Measurements from ENCODE around the gene CDC23. TPM values are rescaled to one million over a fixed set of nuclear protein-coding genes. Genes with fewer than 3 reads are reported as not detected.

Gene CDC23, protein sequence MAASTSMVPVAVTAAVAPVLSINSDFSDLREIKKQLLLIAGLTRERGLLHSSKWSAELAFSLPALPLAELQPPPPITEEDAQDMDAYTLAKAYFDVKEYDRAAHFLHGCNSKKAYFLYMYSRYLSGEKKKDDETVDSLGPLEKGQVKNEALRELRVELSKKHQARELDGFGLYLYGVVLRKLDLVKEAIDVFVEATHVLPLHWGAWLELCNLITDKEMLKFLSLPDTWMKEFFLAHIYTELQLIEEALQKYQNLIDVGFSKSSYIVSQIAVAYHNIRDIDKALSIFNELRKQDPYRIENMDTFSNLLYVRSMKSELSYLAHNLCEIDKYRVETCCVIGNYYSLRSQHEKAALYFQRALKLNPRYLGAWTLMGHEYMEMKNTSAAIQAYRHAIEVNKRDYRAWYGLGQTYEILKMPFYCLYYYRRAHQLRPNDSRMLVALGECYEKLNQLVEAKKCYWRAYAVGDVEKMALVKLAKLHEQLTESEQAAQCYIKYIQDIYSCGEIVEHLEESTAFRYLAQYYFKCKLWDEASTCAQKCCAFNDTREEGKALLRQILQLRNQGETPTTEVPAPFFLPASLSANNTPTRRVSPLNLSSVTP
- 19.1 and 20.3 TPM in 2 replicates for total RNA-seq

DNA sequence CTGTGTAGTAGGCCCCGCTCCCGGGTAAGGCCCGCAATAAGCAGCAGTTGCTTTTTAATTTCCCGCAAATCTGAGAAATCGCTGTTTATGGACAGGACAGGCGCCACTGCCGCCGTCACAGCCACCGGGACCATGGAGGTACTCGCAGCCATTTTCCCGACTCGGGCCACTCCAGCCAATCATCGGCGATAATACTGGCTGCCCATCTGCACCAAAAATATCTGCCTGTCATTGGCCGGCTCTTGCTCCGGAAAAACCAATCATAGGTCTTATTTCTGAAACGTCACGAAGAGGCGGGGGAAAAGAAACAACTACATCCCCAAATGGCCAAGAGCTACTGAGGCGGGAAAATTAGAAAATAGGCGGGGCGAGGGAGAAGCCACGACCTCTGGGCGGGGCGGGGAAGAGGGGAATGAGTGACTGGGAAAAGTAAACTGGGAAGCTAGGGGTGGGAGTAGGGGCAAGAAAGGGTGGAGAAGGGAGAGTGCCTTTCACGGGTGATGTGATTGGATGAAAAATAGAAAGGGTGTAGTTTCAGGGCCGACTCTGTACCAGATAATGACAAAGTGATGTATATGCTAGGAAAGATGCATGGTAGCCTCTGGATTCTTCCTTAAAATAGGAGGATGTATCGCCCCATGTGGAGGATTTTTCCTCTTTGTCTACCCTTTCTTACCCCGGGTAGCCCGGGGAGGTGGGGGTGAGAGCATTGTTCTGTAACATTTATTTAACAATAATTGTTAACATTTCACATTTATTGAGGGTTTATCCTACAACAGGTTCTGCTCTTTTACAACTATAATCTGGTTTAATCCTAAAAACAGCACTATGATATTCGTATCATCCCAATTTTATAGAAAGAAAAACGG is at the start of gene CDC23:
CDC23 (minus strand) TSS at position 163 of the 869 bp plus-strand sequence; CDS start at position 152, 11 bp downstream.

DNA sequence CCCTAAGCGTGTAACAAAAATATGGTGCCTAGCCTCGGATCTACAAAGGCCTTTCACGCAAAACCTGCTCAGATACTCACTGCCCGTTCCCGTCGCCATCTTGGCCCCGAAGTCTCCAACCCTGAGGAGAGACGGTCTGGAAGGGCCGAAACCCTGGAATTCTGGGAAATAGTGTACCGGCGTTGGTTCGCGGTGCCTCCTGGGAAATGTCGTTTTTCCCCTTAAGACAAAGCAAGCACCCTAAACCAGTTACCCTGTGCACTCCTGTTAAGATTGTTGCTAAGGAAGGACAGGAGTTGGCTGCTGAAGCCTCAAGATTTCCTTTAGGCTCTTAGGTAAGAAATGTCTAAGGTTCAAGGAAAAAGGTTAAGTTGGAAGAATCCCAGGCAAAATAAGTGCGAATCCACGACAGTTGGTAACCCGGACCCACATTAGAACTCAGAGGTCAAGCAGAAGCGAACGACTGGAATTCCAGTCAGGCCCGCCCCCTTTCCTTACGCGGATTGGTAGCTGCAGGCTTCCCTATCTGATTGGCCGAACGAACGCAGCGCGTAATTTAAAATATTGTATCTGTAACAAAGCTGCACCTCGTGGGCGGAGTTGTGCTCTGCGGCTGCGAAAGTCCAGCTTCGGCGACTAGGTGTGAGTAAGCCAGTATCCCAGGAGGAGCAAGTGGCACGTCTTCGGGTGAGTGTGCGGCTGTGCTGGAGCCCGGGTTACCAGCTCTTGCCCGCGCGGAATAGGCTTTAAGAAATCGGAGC is 34.4 kb downstream of the CDC23 start, which contains the start of the genes BRD8 and KIF20A:
BRD8 (minus strand) TSS at position 115 of the 761 bp plus-strand sequence; CDS start at position 99, 16 bp downstream.
KIF20A (plus strand) TSS at position 597 of the 761 bp plus-strand sequence. CDS start 569 bp downstream, outside the sequence.

DNA sequence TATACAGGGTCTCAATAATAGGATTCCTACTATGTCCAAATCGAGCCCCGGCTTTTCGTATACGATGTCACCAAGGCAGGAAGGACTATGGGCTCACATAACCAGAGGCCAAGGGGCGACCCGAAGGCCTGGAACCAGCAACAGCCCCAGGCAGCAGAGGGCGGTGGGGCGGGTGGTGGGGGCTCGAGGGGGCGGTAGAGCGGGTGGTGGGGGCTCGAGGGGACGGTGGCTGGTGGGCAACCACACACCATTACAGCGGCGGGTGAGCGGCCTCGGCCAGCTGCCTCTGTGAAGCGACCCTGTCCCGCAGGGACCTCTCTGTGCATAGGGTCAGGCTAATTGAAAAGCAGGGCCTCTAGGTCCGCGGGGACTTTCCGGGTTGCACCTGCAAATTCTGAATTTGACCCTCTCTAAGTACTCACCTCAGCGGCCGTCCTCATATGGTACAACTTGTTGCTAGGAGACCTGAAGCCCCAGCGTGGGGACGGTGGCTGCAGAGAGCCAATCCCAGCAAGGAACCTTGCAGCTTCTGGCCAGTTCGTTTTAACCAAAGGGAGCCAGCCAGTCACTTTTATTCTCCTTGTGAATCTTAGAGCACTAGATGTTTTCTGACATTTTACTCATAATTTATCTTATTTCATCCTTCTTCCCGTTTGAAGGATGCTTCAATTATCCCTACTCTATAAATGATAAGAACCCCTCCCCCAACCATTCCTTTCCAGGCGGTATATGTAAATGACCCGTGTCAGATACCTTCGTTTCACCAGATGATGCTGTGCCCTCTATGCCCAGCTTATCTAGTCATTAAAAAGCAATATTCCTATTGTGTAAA is 74.0 kb downstream of the CDC23 start, which contains the start of gene NME5:
NME5 (minus strand) TSS at position 480 of the 832 bp plus-strand sequence. CDS start 648 bp downstream, outside the sequence.

Other genes starting within 250 kb of the CDC23 start
- gene FAM13B, start 180.2 kb downstream of the CDC23 start, total RNA-seq = 9.1 and 13.1 TPM in 2 replicates
- gene WNT8A, start 129.3 kb downstream of the CDC23 start, total RNA-seq = not detected in 2 replicates
- 1.6 and 2.1 TPM in 2 replicates for gene NME5, start 73.9 kb downstream of the CDC23 start, total RNA-seq
- gene BRD8, start 34.7 kb downstream of the CDC23 start, total RNA-seq = 28.0 and 28.4 TPM in 2 replicates
- gene KIF20A, start 34.2 kb downstream of the CDC23 start, total RNA-seq = 8.8 and 9.1 TPM in 2 replicates
- gene GFRA3, start 61.3 kb upstream of the CDC23 start, total RNA-seq = not detected in 2 replicates
- gene CDC25C, start 118.5 kb upstream of the CDC23 start, total RNA-seq = 0.55 and 1.1 TPM in 2 replicates
- 23.8 and 27.4 TPM in 2 replicates for gene FAM53C, start 124.9 kb upstream of the CDC23 start, total RNA-seq
- gene KDM3B, start 139.4 kb upstream of the CDC23 start, total RNA-seq = 33.3 and 36.3 TPM in 2 replicates
- 16.2 and 17.5 TPM in 2 replicates for gene REEP2, start 225.7 kb upstream of the CDC23 start, total RNA-seq